SK-N-SH treated with all-trans-retinoic acid at 6 μM for 48 hours (cell line): ENCODE measurements around the gene MAN2B1.

ENCODE experiments used
- ESRRG ChIP-seq: fragments of 250-450 bp; sonication (Bioruptor Pico); IDR thresholded peaks from 2 replicates; pipeline ENCODE4 v1.6.1; 2021; ENCODE audit warnings: mild to moderate bottlenecking
- ISL1 ChIP-seq: fragments of 250-450 bp; sonication (Bioruptor Pico); IDR thresholded peaks from 2 replicates; pipeline ENCODE4 v2.1.2; 2022; ENCODE audit warnings: mild to moderate bottlenecking, moderate library complexity
- OSR1 ChIP-seq: fragments of 250-450 bp; sonication (Bioruptor Pico); IDR thresholded peaks from 2 replicates; pipeline ENCODE4 v1.8.0; 2022; ENCODE audit warnings: moderate library complexity, mild to moderate bottlenecking, inconsistent platforms
- RARB ChIP-seq: fragments of 250-450 bp; sonication (Bioruptor Pico); IDR thresholded peaks from 2 replicates; pipeline ENCODE4 v1.8.0; 2021; ENCODE audit warnings: mild to moderate bottlenecking, moderate library complexity
- ZC3H10 ChIP-seq: fragments of 250-450 bp; sonication (Bioruptor Pico); IDR thresholded peaks from 2 replicates; pipeline ENCODE4 v1.5.1; 2021; ENCODE audit warnings: mild to moderate bottlenecking, moderate library complexity
- ZFP30 ChIP-seq: fragments of 450-650 bp; formaldehyde crosslinking; IDR thresholded peaks from 2 replicates; pipeline ENCODE4 v1.5.0; 2022; ENCODE audit warnings: mild to moderate bottlenecking, moderate library complexity
- ZNF70 ChIP-seq: fragments of 450-650 bp; formaldehyde crosslinking; IDR thresholded peaks from 2 replicates; pipeline ENCODE4 v1.5.0; 2020; ENCODE audit warnings: mild to moderate bottlenecking, moderate library complexity
- TF ChIP-seq, protein P1 (sequence below): fragments of 250-450 bp; sonication (Bioruptor Pico); IDR thresholded peaks from 2 replicates; pipeline ENCODE4 v1.8.0; 2020; ENCODE audit warnings: mild to moderate bottlenecking, moderate library complexity, borderline replicate concordance
- TF ChIP-seq, protein P2 (sequence below): fragments of 250-450 bp; sonication (Bioruptor Pico); IDR thresholded peaks from 2 replicates; pipeline ENCODE4 v1.5.0; 2020; ENCODE audit warnings: mild to moderate bottlenecking, moderate library complexity
- TF ChIP-seq, protein P3 (sequence below): fragments of 250-450 bp; sonication (Bioruptor Pico); IDR thresholded peaks from 2 replicates; pipeline ENCODE4 v1.8.0; 2021; ENCODE audit warnings: low read depth, mild to moderate bottlenecking, moderate library complexity, borderline replicate concordance

DNA sequence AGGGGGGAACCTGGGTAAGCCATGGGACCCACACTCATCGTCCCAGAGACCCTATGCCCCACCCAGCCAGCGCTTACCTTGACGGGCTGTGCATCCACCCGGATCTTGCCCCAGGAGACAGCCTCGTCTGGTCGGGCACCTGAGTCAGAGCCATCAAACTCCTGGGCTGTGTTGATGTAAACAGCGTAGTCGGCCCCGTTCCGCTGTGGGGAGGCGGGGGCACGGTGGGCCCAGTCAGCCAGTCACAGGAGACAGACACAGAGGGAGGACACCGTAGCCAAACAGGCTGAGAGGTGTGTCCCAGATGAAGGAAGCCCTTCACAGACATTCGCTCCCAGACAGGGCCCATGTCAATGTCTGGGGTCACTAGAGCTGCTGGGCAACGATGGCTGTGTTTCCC is 9.4 kb upstream of the MAN2B1 start:
- TF ChIP-seq ZFP30 (CRISPR knock-in tag) (no peak), ZC3H10 (CRISPR knock-in tag) (no peak), RARB (CRISPR knock-in tag) (no peak), OSR1 (CRISPR knock-in tag) (no peak), ESRRG (CRISPR knock-in tag) (no peak), ISL1 (CRISPR knock-in tag) (no peak), ZNF70 (no peak)
- TF ChIP-seq, protein P1, sequence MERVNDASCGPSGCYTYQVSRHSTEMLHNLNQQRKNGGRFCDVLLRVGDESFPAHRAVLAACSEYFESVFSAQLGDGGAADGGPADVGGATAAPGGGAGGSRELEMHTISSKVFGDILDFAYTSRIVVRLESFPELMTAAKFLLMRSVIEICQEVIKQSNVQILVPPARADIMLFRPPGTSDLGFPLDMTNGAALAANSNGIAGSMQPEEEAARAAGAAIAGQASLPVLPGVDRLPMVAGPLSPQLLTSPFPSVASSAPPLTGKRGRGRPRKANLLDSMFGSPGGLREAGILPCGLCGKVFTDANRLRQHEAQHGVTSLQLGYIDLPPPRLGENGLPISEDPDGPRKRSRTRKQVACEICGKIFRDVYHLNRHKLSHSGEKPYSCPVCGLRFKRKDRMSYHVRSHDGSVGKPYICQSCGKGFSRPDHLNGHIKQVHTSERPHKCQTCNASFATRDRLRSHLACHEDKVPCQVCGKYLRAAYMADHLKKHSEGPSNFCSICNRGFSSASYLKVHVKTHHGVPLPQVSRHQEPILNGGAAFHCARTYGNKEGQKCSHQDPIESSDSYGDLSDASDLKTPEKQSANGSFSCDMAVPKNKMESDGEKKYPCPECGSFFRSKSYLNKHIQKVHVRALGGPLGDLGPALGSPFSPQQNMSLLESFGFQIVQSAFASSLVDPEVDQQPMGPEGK (CRISPR knock-in tag): no peak
- TF ChIP-seq, protein P2, sequence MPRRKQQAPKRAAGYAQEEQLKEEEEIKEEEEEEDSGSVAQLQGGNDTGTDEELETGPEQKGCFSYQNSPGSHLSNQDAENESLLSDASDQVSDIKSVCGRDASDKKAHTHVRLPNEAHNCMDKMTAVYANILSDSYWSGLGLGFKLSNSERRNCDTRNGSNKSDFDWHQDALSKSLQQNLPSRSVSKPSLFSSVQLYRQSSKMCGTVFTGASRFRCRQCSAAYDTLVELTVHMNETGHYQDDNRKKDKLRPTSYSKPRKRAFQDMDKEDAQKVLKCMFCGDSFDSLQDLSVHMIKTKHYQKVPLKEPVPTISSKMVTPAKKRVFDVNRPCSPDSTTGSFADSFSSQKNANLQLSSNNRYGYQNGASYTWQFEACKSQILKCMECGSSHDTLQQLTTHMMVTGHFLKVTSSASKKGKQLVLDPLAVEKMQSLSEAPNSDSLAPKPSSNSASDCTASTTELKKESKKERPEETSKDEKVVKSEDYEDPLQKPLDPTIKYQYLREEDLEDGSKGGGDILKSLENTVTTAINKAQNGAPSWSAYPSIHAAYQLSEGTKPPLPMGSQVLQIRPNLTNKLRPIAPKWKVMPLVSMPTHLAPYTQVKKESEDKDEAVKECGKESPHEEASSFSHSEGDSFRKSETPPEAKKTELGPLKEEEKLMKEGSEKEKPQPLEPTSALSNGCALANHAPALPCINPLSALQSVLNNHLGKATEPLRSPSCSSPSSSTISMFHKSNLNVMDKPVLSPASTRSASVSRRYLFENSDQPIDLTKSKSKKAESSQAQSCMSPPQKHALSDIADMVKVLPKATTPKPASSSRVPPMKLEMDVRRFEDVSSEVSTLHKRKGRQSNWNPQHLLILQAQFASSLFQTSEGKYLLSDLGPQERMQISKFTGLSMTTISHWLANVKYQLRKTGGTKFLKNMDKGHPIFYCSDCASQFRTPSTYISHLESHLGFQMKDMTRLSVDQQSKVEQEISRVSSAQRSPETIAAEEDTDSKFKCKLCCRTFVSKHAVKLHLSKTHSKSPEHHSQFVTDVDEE: no peak
- TF ChIP-seq, protein P3, sequence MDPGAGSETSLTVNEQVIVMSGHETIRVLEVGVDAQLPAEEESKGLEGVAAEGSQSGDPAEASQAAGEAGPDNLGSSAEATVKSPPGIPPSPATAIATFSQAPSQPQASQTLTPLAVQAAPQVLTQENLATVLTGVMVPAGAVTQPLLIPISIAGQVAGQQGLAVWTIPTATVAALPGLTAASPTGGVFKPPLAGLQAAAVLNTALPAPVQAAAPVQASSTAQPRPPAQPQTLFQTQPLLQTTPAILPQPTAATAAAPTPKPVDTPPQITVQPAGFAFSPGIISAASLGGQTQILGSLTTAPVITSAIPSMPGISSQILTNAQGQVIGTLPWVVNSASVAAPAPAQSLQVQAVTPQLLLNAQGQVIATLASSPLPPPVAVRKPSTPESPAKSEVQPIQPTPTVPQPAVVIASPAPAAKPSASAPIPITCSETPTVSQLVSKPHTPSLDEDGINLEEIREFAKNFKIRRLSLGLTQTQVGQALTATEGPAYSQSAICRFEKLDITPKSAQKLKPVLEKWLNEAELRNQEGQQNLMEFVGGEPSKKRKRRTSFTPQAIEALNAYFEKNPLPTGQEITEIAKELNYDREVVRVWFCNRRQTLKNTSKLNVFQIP (CRISPR knock-in tag): no peak
